Spleen (tissue), 11 donors: ENCODE data around the gene ERFE. TPM values are rescaled to one million over a fixed set of nuclear protein-coding genes. Genes with fewer than 3 reads are reported as not detected.

Experiments
- DNase-seq: peaks from one replicate; pipeline ENCODE4 v3.0.0-alpha.2; 2020
- H3K27ac ChIP-seq, 8 donors: fragments of 200-600 bp; sonication (generic) in 7 of 8; 1 replicate in 4 of 8; 2 replicates in 4 of 8; pipeline versions ENCODE4 v1.5.0 to v1.8.0; 2016 to 2021; ENCODE audit warnings: inconsistent platforms in 4 of 8, mild to moderate bottlenecking in 4 of 8, moderate library complexity in 1 of 8
- H3K27me3 ChIP-seq, 7 donors: fragments of 200-600 bp; sonication (generic) in 6 of 7; replicated peaks in 1 of 7; 1 replicate in 4 of 7; 2 replicates in 3 of 7; pipeline versions ENCODE4 v1.5.0 to v1.8.0; 2016 to 2021; ENCODE audit warnings: inconsistent platforms in 3 of 7, mild to moderate bottlenecking in 1 of 7
- H3K36me3 ChIP-seq, 6 donors: fragments of 200-600 bp; sonication (generic) in 5 of 6; 1 replicate in 4 of 6; 2 replicates in 2 of 6; pipeline versions ENCODE4 v1.5.0 to v1.8.0; 2016 to 2021; ENCODE audit warnings: inconsistent platforms in 2 of 6
- H3K4me1 ChIP-seq, 6 donors: fragments of 200-600 bp; sonication (generic) in 5 of 6; 1 replicate in 3 of 6; 2 replicates in 3 of 6; pipeline versions ENCODE4 v1.5.0 to v1.8.0; 2016 to 2021; ENCODE audit warnings: inconsistent platforms in 3 of 6
- H3K4me3 ChIP-seq, 8 donors: fragments of 200-600 bp; sonication (generic) in 7 of 8; 1 replicate in 4 of 8; 2 replicates in 4 of 8; pipeline versions ENCODE4 v1.5.0 to v1.8.0; 2016 to 2021; ENCODE audit warnings: inconsistent platforms in 4 of 8, mild to moderate bottlenecking in 4 of 8, moderate library complexity in 2 of 8
- H3K9me3 ChIP-seq, 8 donors: fragments of 200-600 bp; sonication (generic) in 7 of 8; 1 replicate in 4 of 8; 2 replicates in 4 of 8; pipeline versions ENCODE4 v1.5.0 to v1.8.0; 2016 to 2021; ENCODE audit warnings: inconsistent platforms in 4 of 8
- POLR2A ChIP-seq, 3 donors: fragments of 450-650 bp; IDR thresholded peaks; one replicate each; pipeline ENCODE4 v1.5.1; 2017; ENCODE audit warnings: antibody characterized with exemption in 3 of 3, mild to moderate bottlenecking in 1 of 3
- POLR2AphosphoS5 ChIP-seq, 3 donors: sonication (generic); formaldehyde crosslinking; IDR thresholded peaks; one replicate each; pipeline ENCODE4 v1.5.1; 2017; ENCODE audit warnings: antibody characterized with exemption in 3 of 3
- WGBS, 5 donors: extraction: QIAGEN DNeasy Blood & Tissue Kit in 3 of 5; methylation state at CpG; one replicate each; pipeline versions ENCODE4 v1.1.5 to v1.1.7; 2013 to 2018; 5-methylcytosine and 5-hydroxymethylcytosine counted together
- intact Hi-C: fragments of 100-400 bp; cut with DNase I; formaldehyde crosslinking; loops from one replicate; pipeline ENCODE4 v1.15.0; 2023; ENCODE audit warnings: low total_unique reads
- polyA plus RNA-seq, 3 donors: library from polyadenylated mRNA; stranded (reverse); fragments of 200-250 nt; gene quantifications; one replicate each; pipeline ENCODE4 v1.2.1, GENCODE V29; 2013
- total RNA-seq, 7 donors: library from RNA; depleted of rRNA in 3 of 7; stranded (reverse); fragments of >200 nt in 3 of 7; fragmentation: NEBNext Ultra II Directional in 4 of 7; extraction: Animal tissue kit (Norgen Biotek cat#: 25700) in 4 of 7; gene quantifications; one replicate each; pipeline versions ENCODE4 v1.1.0 to v1.2.1, GENCODE V29; 2016 to 2021
- TF ChIP-seq, protein P1 (sequence below), 11 experiments: fragments of 200-600 bp in 7 of 11; fragments of 450-650 bp in 4 of 11; sonication (generic) in 4 of 11; IDR thresholded peaks in 8 of 11; conservative IDR thresholded peaks in 3 of 11; 1 replicate in 7 of 11; 2 replicates in 4 of 11; pipeline versions ENCODE4 v1.4.0 to v1.8.0; 2016 to 2021; ENCODE audit warnings: antibody characterized with exemption in 11 of 11, inconsistent platforms in 4 of 11, mild to moderate bottlenecking in 1 of 11
- donor health status: healthy with polysubstance abuse.
- donor health status: DM: no; HTN: no; CAD: no; lungs with moderate emphysema.
- donor health status: DM: no; HTN: no; CAD: no.
- donor health status: Bipolar disorder and iron deficiency.
- donor health status: healthy.
- donor health status: DM: no; HTN: no; CAD: no.
- donor health status: DM: yes; HTN: yes; CAD: no.

ERFE gene
- total and polyA plus RNA-seq, 10 donors, result 0.06 to 11.0 (median 1.2) TPM

GRCh38 chr2:238151205-238151604 is 7.6 kb upstream of the ERFE start:
- no peak overlapping the region for H3K4me3 ChIP-seq
- intact Hi-C loops, result no loop called here
- peaks cover 0 to 10% (median 0%) of the 10 kb centered on the region in 6 donors for H3K4me1 ChIP-seq
- no peak overlapping the region for H3K27ac ChIP-seq
- no peaks in the 10 kb centered on the region for H3K27me3 ChIP-seq
- DNase-seq, result no peak
- no peaks in the 10 kb centered on the region for H3K36me3 ChIP-seq
- TF ChIP-seq, protein P1, sequence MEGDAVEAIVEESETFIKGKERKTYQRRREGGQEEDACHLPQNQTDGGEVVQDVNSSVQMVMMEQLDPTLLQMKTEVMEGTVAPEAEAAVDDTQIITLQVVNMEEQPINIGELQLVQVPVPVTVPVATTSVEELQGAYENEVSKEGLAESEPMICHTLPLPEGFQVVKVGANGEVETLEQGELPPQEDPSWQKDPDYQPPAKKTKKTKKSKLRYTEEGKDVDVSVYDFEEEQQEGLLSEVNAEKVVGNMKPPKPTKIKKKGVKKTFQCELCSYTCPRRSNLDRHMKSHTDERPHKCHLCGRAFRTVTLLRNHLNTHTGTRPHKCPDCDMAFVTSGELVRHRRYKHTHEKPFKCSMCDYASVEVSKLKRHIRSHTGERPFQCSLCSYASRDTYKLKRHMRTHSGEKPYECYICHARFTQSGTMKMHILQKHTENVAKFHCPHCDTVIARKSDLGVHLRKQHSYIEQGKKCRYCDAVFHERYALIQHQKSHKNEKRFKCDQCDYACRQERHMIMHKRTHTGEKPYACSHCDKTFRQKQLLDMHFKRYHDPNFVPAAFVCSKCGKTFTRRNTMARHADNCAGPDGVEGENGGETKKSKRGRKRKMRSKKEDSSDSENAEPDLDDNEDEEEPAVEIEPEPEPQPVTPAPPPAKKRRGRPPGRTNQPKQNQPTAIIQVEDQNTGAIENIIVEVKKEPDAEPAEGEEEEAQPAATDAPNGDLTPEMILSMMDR (IDR thresholded peaks at IDR 0.05 in 8 of 11, conservative IDR thresholded peaks at IDR 0.05 in 3 of 11), result no peak
- TF ChIP-seq POLR2A (IDR thresholded peaks at IDR 0.05), result no peak
- TF ChIP-seq POLR2AphosphoS5 (IDR thresholded peaks at IDR 0.05), result no peak
- H3K9me3 ChIP-seq, result no peaks in the 10 kb centered on the region
- 86 to 94% (median 91%) methylated on average over 7 to 13 of the region's 13 CpGs for WGBS, 5 donors

DNA sequence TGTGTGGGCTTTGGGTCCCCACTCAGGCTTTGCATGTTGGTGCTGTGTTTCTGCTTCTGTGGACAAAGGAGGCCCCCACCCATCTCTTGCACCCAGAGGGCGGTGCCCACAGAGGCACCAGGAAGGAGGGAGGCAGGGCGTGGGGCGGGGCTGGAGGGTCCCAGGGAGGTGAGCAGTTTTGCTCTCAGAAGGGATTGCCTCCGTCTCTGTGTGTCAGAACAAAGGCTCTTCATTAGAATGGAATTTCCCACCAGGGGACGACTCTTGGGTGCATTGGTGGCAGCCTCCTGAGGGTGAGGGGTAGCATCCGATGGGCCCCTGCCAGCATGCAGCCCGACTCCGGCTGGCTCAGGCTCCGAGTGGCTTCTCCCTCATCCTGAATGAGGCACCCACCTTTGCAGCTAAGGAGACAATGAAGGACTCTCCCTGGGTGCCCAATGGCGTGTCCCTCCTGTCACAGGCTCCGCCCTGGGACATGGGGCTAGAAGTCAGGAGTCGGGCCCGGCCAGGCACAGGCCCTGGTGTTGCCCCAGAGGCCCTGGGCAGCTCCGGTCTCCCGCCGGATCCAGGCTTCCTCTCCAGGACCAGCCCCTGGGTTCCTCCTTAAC is 7.0 kb upstream of the ERFE start:
- Histone ChIP-seq H3K27me3 (no peaks in the 10 kb centered on the region), H3K9me3 (no peaks in the 10 kb centered on the region), H3K4me3 (no peak overlapping the region), H3K36me3 (no peaks in the 10 kb centered on the region), H3K27ac (no peak overlapping the region), H3K4me1 (peaks cover 0 to 10% (median 0%) of the 10 kb centered on the region in 6 donors)
- DNase-seq, result no peak
- TF ChIP-seq, protein P1 (IDR thresholded peaks at IDR 0.05 in 8 of 11, conservative IDR thresholded peaks at IDR 0.05 in 3 of 11), result no peak
- TF ChIP-seq POLR2A (IDR thresholded peaks at IDR 0.05) (no peak), POLR2AphosphoS5 (IDR thresholded peaks at IDR 0.05) (no peak)
- intact Hi-C loops, result no loop called here
- 86 to 91% (median 86%) methylated on average over 14 to 16 of the region's 16 CpGs for WGBS, 5 donors

DNA sequence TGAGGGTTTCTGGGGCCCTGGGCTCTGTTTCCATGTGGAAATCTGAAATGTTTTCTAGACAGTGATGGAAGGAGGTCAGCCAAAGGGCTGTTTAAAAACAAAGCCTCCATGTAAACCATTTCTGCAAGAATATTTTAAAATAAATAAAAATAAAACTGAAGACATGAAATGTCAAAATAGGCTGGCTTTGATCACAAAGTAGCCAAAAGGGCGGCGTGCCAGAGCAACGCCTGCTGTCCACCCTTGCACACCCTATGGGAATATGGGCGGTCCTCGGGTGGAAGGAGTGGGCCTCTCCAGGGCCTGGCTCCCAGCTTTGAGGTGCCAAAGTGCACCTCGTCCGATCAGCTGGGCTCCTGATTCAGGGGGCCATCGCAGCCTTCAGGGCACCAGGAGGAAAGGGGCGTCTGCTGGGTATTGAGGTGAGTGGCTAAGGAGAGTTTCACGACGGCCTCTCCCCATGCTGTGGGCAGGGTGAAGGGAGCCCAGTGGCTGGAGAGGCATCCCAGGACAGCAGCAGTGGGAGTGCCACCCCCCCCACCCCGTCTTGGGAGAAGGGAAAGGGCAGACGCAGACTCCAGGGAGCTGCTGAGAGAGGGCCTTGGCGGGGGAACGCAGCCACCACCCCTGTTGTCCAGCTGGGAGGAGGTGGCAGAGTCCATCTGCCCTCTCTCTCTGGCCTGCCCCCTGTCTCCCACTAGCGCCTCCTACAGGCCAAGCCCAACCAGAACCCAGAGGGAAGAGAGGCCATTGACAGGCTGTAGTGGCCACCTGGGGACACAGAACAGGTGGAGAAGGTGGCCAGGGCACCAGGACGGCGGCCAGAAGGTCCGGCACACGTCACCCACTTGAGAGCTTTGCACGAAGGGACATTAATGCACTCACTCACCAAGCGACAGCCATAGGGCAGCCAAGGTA is 5.7 kb upstream of the ERFE start:
- intact Hi-C loops, result no loop called here
- H3K27ac ChIP-seq, result no peak overlapping the region
- H3K4me1 ChIP-seq, result peaks cover 0 to 2% (median 0%) of the 10 kb centered on the region in 6 donors
- WGBS, 5 donors, result 83 to 89% (median 87%) methylated on average over 22 of the region's 22 CpGs
- H3K36me3 ChIP-seq, result no peaks in the 10 kb centered on the region
- H3K9me3 ChIP-seq, result no peaks in the 10 kb centered on the region
- TF ChIP-seq, protein P1 (IDR thresholded peaks at IDR 0.05 in 8 of 11, conservative IDR thresholded peaks at IDR 0.05 in 3 of 11), result no peak
- TF ChIP-seq POLR2A (IDR thresholded peaks at IDR 0.05), result no peak
- no peak for TF ChIP-seq POLR2AphosphoS5 (IDR thresholded peaks at IDR 0.05)
- no peak overlapping the region for H3K4me3 ChIP-seq
- no peak for DNase-seq
- peaks cover 0 to 6% (median 0%) of the 10 kb centered on the region in 7 donors for H3K27me3 ChIP-seq

DNA sequence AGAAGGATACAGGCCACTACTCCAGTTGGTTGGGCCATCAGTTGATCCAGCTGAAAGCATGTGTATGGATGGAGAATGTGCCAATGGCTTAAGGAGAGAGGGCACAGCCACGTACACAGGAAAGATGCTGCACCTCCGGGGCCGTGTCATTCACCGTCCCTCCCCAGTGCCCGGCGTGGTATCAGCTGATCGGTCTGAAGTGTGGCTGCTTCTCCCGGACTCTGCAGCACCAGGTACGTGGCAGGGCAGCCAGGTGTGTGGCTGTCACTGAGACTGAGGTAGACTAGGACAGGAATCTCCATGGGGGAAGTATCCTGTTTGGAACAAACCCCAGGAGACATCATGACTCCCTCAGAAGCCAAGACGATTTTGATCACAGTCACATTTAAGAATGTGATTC is 4.2 kb upstream of the ERFE start:
- intact Hi-C loops, result no loop called here
- no peak for TF ChIP-seq POLR2A (IDR thresholded peaks at IDR 0.05)
- TF ChIP-seq, protein P1 (IDR thresholded peaks at IDR 0.05 in 8 of 11, conservative IDR thresholded peaks at IDR 0.05 in 3 of 11), result no peak
- Histone ChIP-seq H3K4me1 (peaks cover 0 to 13% (median 10%) of the 10 kb centered on the region in 6 donors), H3K36me3 (no peaks in the 10 kb centered on the region), H3K27ac (no peak overlapping the region), H3K27me3 (peaks cover 0 to 22% (median 5%) of the 10 kb centered on the region in 7 donors), H3K4me3 (no peak overlapping the region), H3K9me3 (no peaks in the 10 kb centered on the region)
- DNase-seq, result no peak
- 94 to 96% (median 95%) methylated on average over 9 to 10 of the region's 10 CpGs for whole genome bisulfite sequencing, 5 donors
